ENCODE data around the gene ASPSCR1. TPM values are rescaled to one million over a fixed set of nuclear protein-coding genes. Genes with fewer than 3 reads are reported as not detected.

The ASPSCR1 gene
- total RNA-seq, 4 donors from 2014 or later = 24.0 to 44.7 (median 32.0) TPM

DNA sequence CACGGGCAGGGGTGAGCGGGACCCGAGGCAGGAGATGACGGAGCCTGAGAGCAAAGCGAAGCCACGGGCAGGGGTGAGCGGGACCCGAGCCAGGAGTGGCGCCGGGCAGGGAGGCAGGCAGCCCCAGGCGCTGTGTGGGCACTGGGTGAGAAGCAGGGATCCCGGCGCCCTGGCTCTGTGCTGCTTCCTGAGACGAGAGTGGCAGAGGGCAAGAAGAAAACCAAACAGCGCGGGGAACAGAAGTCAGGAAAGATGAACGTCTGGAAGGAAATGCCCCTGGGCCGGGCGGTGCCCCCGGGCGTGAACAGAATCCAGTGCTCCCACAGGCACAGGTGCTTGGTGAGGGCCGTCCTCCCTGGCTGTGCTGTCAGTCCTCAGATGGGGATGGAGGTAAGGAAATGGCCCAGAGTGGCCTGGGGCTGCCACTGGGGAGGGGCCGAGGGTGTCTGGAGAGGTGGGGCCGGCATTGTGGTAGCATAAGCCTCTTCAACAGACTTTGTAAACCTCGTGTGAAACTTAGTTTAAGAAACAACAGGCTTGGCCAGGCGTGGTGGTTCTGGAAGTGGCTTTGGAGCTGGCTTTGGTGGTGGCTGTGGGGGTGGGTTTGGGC is 9.8 kb downstream of the ASPSCR1 start:
- H3K36me3 ChIP-seq = peaks cover 0 to 36% of the 10 kb centered on the region in 2 donors
- DNase-seq = no peak

DNA sequence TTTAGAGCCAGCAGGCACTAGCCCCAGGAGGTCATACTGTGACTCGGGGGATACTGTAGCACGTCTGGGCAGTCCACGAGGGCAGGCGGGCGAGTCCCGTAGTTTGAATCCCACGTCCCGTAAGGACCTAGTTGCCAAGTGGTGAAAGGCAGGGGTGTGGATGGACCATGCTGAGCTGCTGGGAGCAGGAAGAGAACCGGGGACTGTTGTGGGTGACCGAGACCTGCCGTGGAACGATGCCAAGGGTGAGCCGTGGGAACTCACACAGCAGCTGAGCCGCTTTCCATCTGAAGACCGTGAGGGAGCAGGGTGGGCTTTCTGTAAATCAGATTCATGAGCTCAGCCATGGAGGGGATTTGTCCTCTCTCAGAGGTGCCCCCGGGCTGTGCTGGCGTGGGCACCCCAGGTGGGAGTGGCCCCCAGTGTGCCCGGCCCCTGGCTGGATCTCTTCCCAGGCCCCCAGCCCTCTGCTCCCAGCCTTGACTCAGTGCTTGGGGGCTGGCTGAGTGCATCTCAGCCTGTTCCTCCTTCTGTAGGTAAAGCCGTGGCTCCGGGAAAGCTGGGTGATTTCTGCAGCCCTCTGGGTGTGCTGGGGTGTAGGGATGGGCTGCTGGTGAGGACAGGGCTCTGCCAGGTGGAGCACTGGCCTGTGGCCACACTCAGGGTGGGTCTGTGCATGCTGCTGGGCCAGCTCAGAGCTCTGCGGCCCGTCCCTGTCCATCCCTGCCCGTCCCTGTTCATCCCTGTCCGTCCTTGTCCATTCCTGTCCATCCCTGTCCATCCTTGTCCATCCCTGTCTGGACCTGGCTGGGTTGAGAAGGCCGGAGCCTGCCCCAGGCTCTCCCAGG is 13.6 kb downstream of the ASPSCR1 start:
- intact Hi-C loops (cut with DNase I; ENCODE audit: low total_unique reads) (loop anchor here (1.0 kb wide), 1 partner anchor 32 kb away; no protein-coding TSS in a partner anchor), in situ Hi-C loops (cut with MboI; ENCODE audit: low sequenced_read_pairs in 4 of 4) (no loop called here)
- H3K27me3 ChIP-seq = no peaks in the 10 kb centered on the region
- H3K36me3 ChIP-seq = peaks cover 0 to 13% of the 10 kb centered on the region in 2 donors
- H3K4me3 ChIP-seq = peak overlapping the region in 1 of 4 donors; percentile 32
- ATAC-seq (peak in 1 of 2 donors; percentile 2), DNase-seq (no peak)
- H3K27ac ChIP-seq = peak overlapping the region; percentile 84 to 87 (median 86)
- no peak for TF ChIP-seq POLR2A (IDR thresholded peaks at IDR 0.05)
- TF ChIP-seq, protein P1, sequence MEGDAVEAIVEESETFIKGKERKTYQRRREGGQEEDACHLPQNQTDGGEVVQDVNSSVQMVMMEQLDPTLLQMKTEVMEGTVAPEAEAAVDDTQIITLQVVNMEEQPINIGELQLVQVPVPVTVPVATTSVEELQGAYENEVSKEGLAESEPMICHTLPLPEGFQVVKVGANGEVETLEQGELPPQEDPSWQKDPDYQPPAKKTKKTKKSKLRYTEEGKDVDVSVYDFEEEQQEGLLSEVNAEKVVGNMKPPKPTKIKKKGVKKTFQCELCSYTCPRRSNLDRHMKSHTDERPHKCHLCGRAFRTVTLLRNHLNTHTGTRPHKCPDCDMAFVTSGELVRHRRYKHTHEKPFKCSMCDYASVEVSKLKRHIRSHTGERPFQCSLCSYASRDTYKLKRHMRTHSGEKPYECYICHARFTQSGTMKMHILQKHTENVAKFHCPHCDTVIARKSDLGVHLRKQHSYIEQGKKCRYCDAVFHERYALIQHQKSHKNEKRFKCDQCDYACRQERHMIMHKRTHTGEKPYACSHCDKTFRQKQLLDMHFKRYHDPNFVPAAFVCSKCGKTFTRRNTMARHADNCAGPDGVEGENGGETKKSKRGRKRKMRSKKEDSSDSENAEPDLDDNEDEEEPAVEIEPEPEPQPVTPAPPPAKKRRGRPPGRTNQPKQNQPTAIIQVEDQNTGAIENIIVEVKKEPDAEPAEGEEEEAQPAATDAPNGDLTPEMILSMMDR (IDR thresholded peaks at IDR 0.05 in 4 of 5, conservative IDR thresholded peaks at IDR 0.05 in 1 of 5) = no peak
- H3K9me3 ChIP-seq = no peaks in the 10 kb centered on the region
- peaks cover 17 to 23% of the 10 kb centered on the region in 2 donors for H3K4me1 ChIP-seq

More for the DNA sequence above, 9.8 kb downstream of the ASPSCR1 start:
- in situ Hi-C loops (cut with MboI; ENCODE audit: low sequenced_read_pairs in 4 of 4) = no loop called here
- TF ChIP-seq, protein P1 (IDR thresholded peaks at IDR 0.05 in 4 of 5, conservative IDR thresholded peaks at IDR 0.05 in 1 of 5) = no peak
- TF ChIP-seq POLR2A (IDR thresholded peaks at IDR 0.05) = no peak
- intact Hi-C loops (cut with DNase I; ENCODE audit: low total_unique reads) = no loop called here
- ATAC-seq = no peak
- peaks cover 10 to 16% of the 10 kb centered on the region in 2 donors for H3K4me1 ChIP-seq
- H3K27ac ChIP-seq = no peak overlapping the region
- H3K9me3 ChIP-seq = no peaks in the 10 kb centered on the region
- H3K4me3 ChIP-seq = no peak overlapping the region
- H3K27me3 ChIP-seq = no peaks in the 10 kb centered on the region

DNA sequence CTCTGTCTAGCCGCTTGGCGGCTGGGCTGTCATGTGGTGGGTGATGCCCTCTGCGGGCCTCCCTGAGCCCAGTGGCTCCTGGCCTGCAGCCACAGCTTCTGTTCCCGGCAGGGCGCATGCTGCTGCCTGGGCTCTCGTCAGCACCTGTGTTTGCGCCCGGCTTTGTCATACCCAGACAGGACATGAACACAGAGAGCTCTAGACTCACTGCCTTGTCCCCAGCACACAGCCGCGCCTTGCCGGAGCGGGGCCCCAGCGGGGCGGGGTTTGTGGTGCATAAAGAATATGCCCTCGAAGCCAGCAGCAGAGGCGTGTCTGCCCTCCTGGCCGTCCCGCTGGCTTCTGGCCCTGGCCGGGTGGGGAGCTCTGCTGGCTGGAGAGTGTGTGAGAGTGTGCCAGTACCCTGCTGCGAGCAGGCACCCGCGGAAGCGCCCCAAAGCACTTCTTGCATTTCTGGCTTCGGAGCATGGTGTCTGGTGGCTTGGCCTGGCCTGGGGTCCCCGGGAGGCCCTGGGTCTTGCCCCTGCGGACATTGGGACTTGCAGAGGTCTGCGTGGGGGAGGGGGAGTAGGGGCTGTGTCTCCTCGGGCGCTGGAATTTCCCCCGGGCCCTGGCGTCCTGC is 14.4 kb downstream of the ASPSCR1 start:
- peak overlapping the region; percentile 84 to 87 (median 86) for H3K27ac ChIP-seq
- no peaks in the 10 kb centered on the region for H3K9me3 ChIP-seq
- intact Hi-C loops (cut with DNase I; ENCODE audit: low total_unique reads) = loop anchor here (1.0 kb wide), 1 partner anchor 32 kb away; no protein-coding TSS in a partner anchor
- H3K4me3 ChIP-seq = peak overlapping the region; percentile 32 to 59 (median 34)
- H3K36me3 ChIP-seq = peaks cover 0 to 11% of the 10 kb centered on the region in 2 donors
- DNase-seq (peak; percentile 82 to 93), ATAC-seq (peak; percentile 93 to 94)
- in situ Hi-C loops (cut with MboI; ENCODE audit: low sequenced_read_pairs in 4 of 4) = no loop called here
- peak; percentile 29 to 37 for TF ChIP-seq POLR2A (IDR thresholded peaks at IDR 0.05)
- TF ChIP-seq, protein P1 (IDR thresholded peaks at IDR 0.05 in 4 of 5, conservative IDR thresholded peaks at IDR 0.05 in 1 of 5) = peak in 1 of 5 experiments; percentile 20
- no peaks in the 10 kb centered on the region for H3K27me3 ChIP-seq
- peaks cover 17 to 23% of the 10 kb centered on the region in 2 donors for H3K4me1 ChIP-seq

DNA sequence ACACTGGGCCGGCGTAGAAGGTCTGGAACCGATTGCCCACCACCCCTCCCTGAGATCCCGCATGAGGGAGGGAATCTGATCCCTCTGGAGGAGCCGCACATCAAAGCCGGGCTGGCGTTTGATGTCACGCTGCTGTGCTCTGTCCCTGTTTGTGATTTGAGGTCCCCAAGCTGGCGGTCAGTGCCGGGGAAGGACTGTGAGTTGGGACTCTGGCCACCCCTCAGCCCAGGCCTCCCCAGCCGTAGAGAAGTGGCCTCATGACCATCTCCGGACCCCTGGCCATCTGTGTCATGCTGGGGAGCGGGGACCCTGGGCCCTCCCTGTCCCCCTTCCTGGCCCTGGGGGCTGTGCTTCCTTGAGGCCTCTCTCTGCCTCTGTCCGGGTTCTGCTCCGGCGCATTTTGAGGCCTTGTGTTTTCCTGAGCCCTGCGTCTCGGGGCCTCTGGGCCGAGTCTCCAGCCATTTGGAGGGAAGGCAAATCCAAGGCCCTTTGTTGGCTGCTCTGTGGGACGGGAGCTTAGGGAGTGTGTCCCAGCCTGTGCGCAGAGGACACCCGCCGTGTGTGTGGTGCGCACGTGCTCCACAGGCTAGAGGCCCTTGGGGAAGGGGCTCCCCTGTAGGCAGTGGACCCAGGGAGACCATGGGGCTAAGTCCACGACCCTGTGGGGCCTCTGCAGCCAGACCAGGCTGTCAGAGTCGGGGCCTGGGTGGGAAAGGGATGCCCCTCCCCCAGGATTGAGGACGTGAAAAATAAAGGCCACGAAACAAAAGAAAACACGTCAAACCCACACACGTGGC is 15.1 kb downstream of the ASPSCR1 start:
- in situ Hi-C loops (cut with MboI; ENCODE audit: low sequenced_read_pairs in 4 of 4) (no loop called here), intact Hi-C loops (cut with DNase I; ENCODE audit: low total_unique reads) (no loop called here)
- Histone ChIP-seq H3K27ac (peak overlapping the region; percentile 84 to 87 (median 86)), H3K4me3 (peak overlapping the region; percentile 32 to 59 (median 34)), H3K9me3 (no peaks in the 10 kb centered on the region), H3K4me1 (peaks cover 17 to 23% of the 10 kb centered on the region in 2 donors), H3K27me3 (no peaks in the 10 kb centered on the region), H3K36me3 (peaks cover 0 to 4% of the 10 kb centered on the region in 2 donors)
- ATAC-seq = peak; percentile 19 to 39
- TF ChIP-seq, protein P1 (IDR thresholded peaks at IDR 0.05 in 4 of 5, conservative IDR thresholded peaks at IDR 0.05 in 1 of 5) = no peak
- TF ChIP-seq POLR2A (IDR thresholded peaks at IDR 0.05) = no peak
- DNase-seq = no peak
